Ishikawa (cell line): ENCODE measurements around the gene RRP1.

Source experiments
- CEBPB ChIP-seq: IDR thresholded peaks from 2 replicates; pipeline ENCODE4 v1.6.1; 2012
- EP300 ChIP-seq: IDR thresholded peaks from 2 replicates; pipeline ENCODE4 v1.6.1; 2012; ENCODE audit warnings: borderline replicate concordance
- FOXM1 ChIP-seq: IDR thresholded peaks from 2 replicates; pipeline ENCODE4 v1.6.1; 2012; ENCODE audit warnings: low read depth, borderline replicate concordance
- RAD21 ChIP-seq: IDR thresholded peaks from 2 replicates; pipeline ENCODE4 v1.6.1; 2012; ENCODE audit warnings: low read depth
- TAF1 ChIP-seq: IDR thresholded peaks from 2 replicates; pipeline ENCODE4 v1.6.1; 2012; ENCODE audit warnings: low read depth, mild to moderate bottlenecking
- YY1 ChIP-seq: IDR thresholded peaks from 2 replicates; pipeline ENCODE4 v1.6.1; 2012; ENCODE audit warnings: low read depth
- ZBTB7A ChIP-seq: IDR thresholded peaks from 2 replicates; pipeline ENCODE4 v1.6.1; 2012; ENCODE audit warnings: low read depth
- TF ChIP-seq, protein P1 (sequence below): IDR thresholded peaks from 2 replicates; pipeline ENCODE4 v1.6.1; 2012; ENCODE audit warnings: low read depth, mild to moderate bottlenecking
- TF ChIP-seq, protein P2 (sequence below): IDR thresholded peaks from 2 replicates; pipeline ENCODE4 v1.6.1; 2012
- TF ChIP-seq, protein P3 (sequence below): IDR thresholded peaks from 2 replicates; pipeline ENCODE4 v1.6.1; 2012

DNA sequence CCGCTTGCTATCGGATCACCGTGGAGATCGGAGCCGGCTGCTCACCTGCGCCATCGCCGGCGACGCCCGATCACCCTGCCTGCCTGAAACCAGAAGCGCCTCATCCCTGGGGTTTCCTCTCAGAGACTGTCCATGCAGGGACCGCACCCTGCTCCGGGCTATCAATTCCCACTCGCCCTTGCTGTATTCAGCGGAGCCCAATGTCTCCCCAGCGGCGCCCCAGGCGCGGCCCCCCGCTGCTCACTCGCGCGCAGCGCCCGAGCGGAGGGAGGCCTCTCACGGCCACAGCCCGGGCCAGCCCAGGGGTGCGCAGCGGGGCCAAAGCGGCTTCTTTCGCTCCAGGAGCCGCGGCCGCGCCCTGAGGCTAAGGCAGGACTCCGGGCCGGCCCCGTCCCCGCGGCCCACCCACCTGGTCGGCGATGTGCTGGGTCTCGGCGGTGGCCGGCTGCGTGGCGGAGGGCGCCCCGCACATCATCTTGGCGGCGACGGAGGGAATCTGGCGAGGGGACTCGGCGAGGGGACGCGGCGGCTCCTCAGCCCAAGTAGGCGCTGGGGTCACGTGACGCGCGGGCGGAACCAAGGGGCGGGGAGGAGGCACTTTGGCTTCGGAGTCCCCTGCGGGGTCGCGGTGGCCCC lies 13.5 kb upstream of the RRP1 start, which contains the start of gene CSTB:
- no peak for TF ChIP-seq EP300
- TF ChIP-seq RAD21 = no peak
- TF ChIP-seq, protein P1, sequence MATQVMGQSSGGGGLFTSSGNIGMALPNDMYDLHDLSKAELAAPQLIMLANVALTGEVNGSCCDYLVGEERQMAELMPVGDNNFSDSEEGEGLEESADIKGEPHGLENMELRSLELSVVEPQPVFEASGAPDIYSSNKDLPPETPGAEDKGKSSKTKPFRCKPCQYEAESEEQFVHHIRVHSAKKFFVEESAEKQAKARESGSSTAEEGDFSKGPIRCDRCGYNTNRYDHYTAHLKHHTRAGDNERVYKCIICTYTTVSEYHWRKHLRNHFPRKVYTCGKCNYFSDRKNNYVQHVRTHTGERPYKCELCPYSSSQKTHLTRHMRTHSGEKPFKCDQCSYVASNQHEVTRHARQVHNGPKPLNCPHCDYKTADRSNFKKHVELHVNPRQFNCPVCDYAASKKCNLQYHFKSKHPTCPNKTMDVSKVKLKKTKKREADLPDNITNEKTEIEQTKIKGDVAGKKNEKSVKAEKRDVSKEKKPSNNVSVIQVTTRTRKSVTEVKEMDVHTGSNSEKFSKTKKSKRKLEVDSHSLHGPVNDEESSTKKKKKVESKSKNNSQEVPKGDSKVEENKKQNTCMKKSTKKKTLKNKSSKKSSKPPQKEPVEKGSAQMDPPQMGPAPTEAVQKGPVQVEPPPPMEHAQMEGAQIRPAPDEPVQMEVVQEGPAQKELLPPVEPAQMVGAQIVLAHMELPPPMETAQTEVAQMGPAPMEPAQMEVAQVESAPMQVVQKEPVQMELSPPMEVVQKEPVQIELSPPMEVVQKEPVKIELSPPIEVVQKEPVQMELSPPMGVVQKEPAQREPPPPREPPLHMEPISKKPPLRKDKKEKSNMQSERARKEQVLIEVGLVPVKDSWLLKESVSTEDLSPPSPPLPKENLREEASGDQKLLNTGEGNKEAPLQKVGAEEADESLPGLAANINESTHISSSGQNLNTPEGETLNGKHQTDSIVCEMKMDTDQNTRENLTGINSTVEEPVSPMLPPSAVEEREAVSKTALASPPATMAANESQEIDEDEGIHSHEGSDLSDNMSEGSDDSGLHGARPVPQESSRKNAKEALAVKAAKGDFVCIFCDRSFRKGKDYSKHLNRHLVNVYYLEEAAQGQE = no peak
- no peak for TF ChIP-seq ZBTB7A
- TF ChIP-seq, protein P2, sequence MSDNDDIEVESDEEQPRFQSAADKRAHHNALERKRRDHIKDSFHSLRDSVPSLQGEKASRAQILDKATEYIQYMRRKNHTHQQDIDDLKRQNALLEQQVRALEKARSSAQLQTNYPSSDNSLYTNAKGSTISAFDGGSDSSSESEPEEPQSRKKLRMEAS = peak; percentile 65; the same call in 1 of the 2 replicates
- TF ChIP-seq, protein P3, sequence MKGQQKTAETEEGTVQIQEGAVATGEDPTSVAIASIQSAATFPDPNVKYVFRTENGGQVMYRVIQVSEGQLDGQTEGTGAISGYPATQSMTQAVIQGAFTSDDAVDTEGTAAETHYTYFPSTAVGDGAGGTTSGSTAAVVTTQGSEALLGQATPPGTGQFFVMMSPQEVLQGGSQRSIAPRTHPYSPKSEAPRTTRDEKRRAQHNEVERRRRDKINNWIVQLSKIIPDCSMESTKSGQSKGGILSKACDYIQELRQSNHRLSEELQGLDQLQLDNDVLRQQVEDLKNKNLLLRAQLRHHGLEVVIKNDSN = peak; percentile 98
- TF ChIP-seq CEBPB = no peak
- 0 out of 2 replicates have a peak, but pooled peaks have one; percentile 58 for TF ChIP-seq TAF1
- no peak for TF ChIP-seq YY1
- no peak for TF ChIP-seq FOXM1
